Left hindlimb (tissue), 1 donor: Measurements from ENCODE around the gene MAP2.
"Not testable (repeated sequence)": the region's sequence is repeated elsewhere in the genome, so short reads cannot be mapped to it uniquely, and the experiment has no call there.

Source experiments
- DNase-seq: peaks from one replicate; pipeline ENCODE4 v3.0.0-alpha.2; 2018

Gene MAP2

GRCh38 chr2:209476367-209477208 lies 52.7 kb downstream of the MAP2 start:
- peak; percentile 54 for DNase-seq

- DNase-seq, result not testable (repeated sequence)
Measured at GRCh38 chr2:209492296-209492695, 68.4 kb downstream of the MAP2 start.

- not testable (repeated sequence) for DNase-seq
Measured at GRCh38 chr2:209495068-209495620, 71.3 kb downstream of the MAP2 start.

GRCh38 chr2:209495855-209496585 lies 72.2 kb downstream of the MAP2 start:
- no peak for DNase-seq

- no peak for DNase-seq
Measured at GRCh38 chr2:209496586-209496982, 72.7 kb downstream of the MAP2 start.

GRCh38 chr2:209498614-209499013 lies 74.8 kb downstream of the MAP2 start:
- no peak for DNase-seq

GRCh38 chr2:209499069-209499468 lies 75.2 kb downstream of the MAP2 start:
- DNase-seq, result no peak

GRCh38 chr2:209501579-209501978 lies 77.7 kb downstream of the MAP2 start:
- no peak for DNase-seq

GRCh38 chr2:209505410-209505809 lies 81.6 kb downstream of the MAP2 start:
- no peak for DNase-seq

GRCh38 chr2:209508255-209508654 lies 84.4 kb downstream of the MAP2 start:
- DNase-seq, result no peak

- DNase-seq, result no peak
Measured at GRCh38 chr2:209511637-209512036, 87.8 kb downstream of the MAP2 start.

- no peak for DNase-seq
Measured at GRCh38 chr2:209512971-209513370, 89.1 kb downstream of the MAP2 start.

- no peak for DNase-seq
Measured at GRCh38 chr2:209517436-209517835, 93.6 kb downstream of the MAP2 start.

GRCh38 chr2:209519271-209519670 lies 95.4 kb downstream of the MAP2 start:
- DNase-seq, result no peak

- DNase-seq, result no peak
Measured at GRCh38 chr2:209519906-209520305, 96.1 kb downstream of the MAP2 start.

GRCh38 chr2:209523041-209523740 lies 99.3 kb downstream of the MAP2 start:
- no peak for DNase-seq

- no peak for DNase-seq
Measured at GRCh38 chr2:209523867-209524266, 100.0 kb downstream of the MAP2 start.

- no peak for DNase-seq
Measured at GRCh38 chr2:209525331-209525730, 101.5 kb downstream of the MAP2 start.

GRCh38 chr2:209525834-209526281 lies 102.0 kb downstream of the MAP2 start:
- DNase-seq, result no peak

GRCh38 chr2:209526561-209526960 lies 102.7 kb downstream of the MAP2 start:
- no peak for DNase-seq

GRCh38 chr2:209529579-209529978 lies 105.7 kb downstream of the MAP2 start:
- DNase-seq, result no peak

- DNase-seq, result no peak
Measured at GRCh38 chr2:209532321-209532720, 108.5 kb downstream of the MAP2 start.

- no peak for DNase-seq
Measured at GRCh38 chr2:209533391-209533790, 109.5 kb downstream of the MAP2 start.
